Tibial artery (tissue), 4 donors: Measurements from ENCODE around the gene SCAF8.
"Not testable (repeated sequence)": the region's sequence is repeated elsewhere in the genome, so short reads cannot be mapped to it uniquely, and the experiment has no call there.

Source experiments
- DNase-seq, 2 donors: peaks; one replicate each; pipeline ENCODE4 v3.0.0-alpha.2; 2019
- H3K27ac ChIP-seq, 2 donors: fragments of 200-600 bp; sonication (generic) in 1 of 2; 1 replicate in 1 of 2; 2 replicates in 1 of 2; pipeline ENCODE4 v1.5.1; 2018 to 2019; ENCODE audit warnings: mild to moderate bottlenecking in 1 of 2
- H3K27me3 ChIP-seq, 2 donors: fragments of 200-600 bp; sonication (generic) in 1 of 2; one replicate each; pipeline versions ENCODE4 v1.5.1 to v1.6.0; 2016 to 2019
- H3K36me3 ChIP-seq, 3 donors: fragments of 200-600 bp; sonication (generic) in 2 of 3; one replicate each; pipeline ENCODE4 v1.5.1; 2016 to 2019; ENCODE audit warnings: mild to moderate bottlenecking in 2 of 3
- H3K4me1 ChIP-seq, 4 donors: fragments of 200-600 bp; sonication (generic) in 2 of 4; 1 replicate in 3 of 4; 2 replicates in 1 of 4; pipeline ENCODE4 v1.5.1; 2016 to 2019
- H3K4me3 ChIP-seq, 2 donors: fragments of 200-600 bp; sonication (generic) in 1 of 2; 1 replicate in 1 of 2; 2 replicates in 1 of 2; pipeline ENCODE4 v1.5.1; 2018 to 2019; ENCODE audit warnings: mild to moderate bottlenecking in 2 of 2
- H3K9me3 ChIP-seq, 3 donors: fragments of 200-600 bp; sonication (generic) in 1 of 3; one replicate each; pipeline ENCODE4 v1.5.1; 2016 to 2019
- CTCF ChIP-seq, 2 experiments: fragments of 200-600 bp in 1 of 2; fragments of 450-650 bp in 1 of 2; IDR thresholded peaks; one replicate each; pipeline ENCODE4 v1.5.1; 2017 to 2019; ENCODE audit warnings: antibody characterized with exemption in 2 of 2, mild to moderate bottlenecking in 1 of 2, moderate library complexity in 1 of 2
- intact Hi-C: fragments of 100-400 bp; cut with DNase I; formaldehyde crosslinking; loops from one replicate; pipeline ENCODE4 v1.15.0; 2023; ENCODE audit warnings: low total_unique reads

The SCAF8 gene

GRCh38 chr6:154738551-154738961 lies 5.3 kb downstream of the SCAF8 start:
- Histone ChIP-seq H3K27me3 (no peaks in the 10 kb centered on the region), H3K36me3 (peaks cover 0 to 8% (median 8%) of the 10 kb centered on the region in 3 donors), H3K27ac (no peak overlapping the region), H3K4me1 (peaks cover 0 to 92% (median 37%) of the 10 kb centered on the region in 4 donors), H3K9me3 (no peaks in the 10 kb centered on the region), H3K4me3 (no peak overlapping the region)
- DNase-seq, result no peak
- TF ChIP-seq CTCF (IDR thresholded peaks at IDR 0.05), result no peak
- intact Hi-C loops, result no loop called here

GRCh38 chr6:154740658-154741057 lies 7.4 kb downstream of the SCAF8 start:
- DNase-seq, result no peak
- peaks cover 0 to 99% (median 30%) of the 10 kb centered on the region in 4 donors for H3K4me1 ChIP-seq
- no peak for TF ChIP-seq CTCF (IDR thresholded peaks at IDR 0.05)
- no peak overlapping the region for H3K27ac ChIP-seq
- intact Hi-C loops, result no loop called here
- H3K27me3 ChIP-seq, result no peaks in the 10 kb centered on the region
- peaks cover 0 to 8% (median 8%) of the 10 kb centered on the region in 3 donors for H3K36me3 ChIP-seq
- H3K9me3 ChIP-seq, result no peaks in the 10 kb centered on the region
- no peak overlapping the region for H3K4me3 ChIP-seq

DNA sequence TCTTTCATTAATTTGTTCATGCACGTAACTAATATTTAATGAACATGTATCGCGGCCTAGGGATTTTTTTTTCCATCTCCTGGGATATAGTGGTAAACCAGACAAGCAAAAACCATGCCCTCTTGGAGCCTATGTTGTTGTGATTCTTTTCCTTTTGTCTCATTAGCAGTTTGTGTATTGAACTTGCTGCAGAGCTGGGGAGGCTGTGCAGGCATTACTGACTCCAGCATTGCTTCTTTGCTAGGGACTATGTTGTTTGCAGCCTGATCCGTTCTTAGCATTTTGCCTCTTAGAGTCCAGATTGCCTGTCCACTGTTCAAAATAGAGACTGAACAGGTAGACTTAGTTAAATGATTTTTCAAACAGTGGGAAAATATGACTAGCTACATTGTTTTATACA lies 9.7 kb downstream of the SCAF8 start:
- Histone ChIP-seq H3K9me3 (no peaks in the 10 kb centered on the region), H3K27ac (no peak overlapping the region), H3K4me3 (no peak overlapping the region), H3K36me3 (peaks cover 0 to 8% (median 8%) of the 10 kb centered on the region in 3 donors), H3K27me3 (no peaks in the 10 kb centered on the region), H3K4me1 (peaks cover 0 to 95% (median 22%) of the 10 kb centered on the region in 4 donors)
- intact Hi-C loops, result no loop called here
- no peak for TF ChIP-seq CTCF (IDR thresholded peaks at IDR 0.05)
- DNase-seq, result no peak

DNA sequence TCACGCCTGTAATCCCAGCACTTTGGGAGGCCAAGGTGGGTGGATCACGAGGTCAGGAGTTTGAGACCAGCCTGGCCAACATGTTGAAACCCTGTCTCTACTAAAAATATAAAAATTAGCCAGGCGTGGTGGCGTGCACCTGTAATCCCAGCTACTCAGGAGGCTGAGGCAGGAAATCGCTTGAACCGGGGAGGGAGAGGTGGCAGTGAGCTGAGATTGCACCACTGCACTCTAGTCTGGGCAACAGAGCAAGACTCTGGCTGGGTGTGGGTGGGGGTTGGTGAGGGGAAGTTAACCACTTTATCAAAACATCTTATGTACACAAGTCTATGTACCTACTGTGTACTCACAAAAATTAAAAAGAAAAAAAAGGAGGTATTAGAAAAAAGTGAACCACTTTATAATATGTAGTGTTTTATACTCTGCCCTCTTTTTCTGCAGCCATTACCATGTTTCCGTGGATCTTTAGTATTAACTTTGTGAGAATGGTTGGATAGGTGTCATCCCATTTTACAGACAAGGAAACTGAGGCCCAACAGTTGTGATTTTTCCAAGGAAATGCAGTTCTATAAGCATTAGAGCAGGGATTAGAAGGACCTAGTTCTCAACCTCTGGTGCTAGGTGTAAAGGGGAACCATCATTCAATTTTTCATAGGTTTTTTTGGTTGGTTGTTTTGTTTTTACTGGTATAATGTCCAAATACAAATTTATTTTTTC lies 11.0 kb downstream of the SCAF8 start:
- H3K27me3 ChIP-seq, H3K36me3 ChIP-seq, H3K9me3 ChIP-seq, intact Hi-C loops, H3K4me3 ChIP-seq, DNase-seq, H3K27ac ChIP-seq: not testable (repeated sequence)
- peaks cover 0 to 92% (median 17%) of the 10 kb centered on the region in 4 donors for H3K4me1 ChIP-seq

GRCh38 chr6:154745243-154745642 lies 12.0 kb downstream of the SCAF8 start:
- Histone ChIP-seq H3K4me3 (no peak overlapping the region), H3K27ac (no peak overlapping the region), H3K27me3 (no peaks in the 10 kb centered on the region), H3K36me3 (peaks cover 0 to 8% (median 8%) of the 10 kb centered on the region in 3 donors), H3K9me3 (no peaks in the 10 kb centered on the region), H3K4me1 (peaks cover 0 to 88% (median 22%) of the 10 kb centered on the region in 4 donors)
- no peak for TF ChIP-seq CTCF (IDR thresholded peaks at IDR 0.05)
- no peak for DNase-seq
- intact Hi-C loops, result no loop called here

- Histone ChIP-seq H3K27me3 (no peaks in the 10 kb centered on the region), H3K9me3 (no peaks in the 10 kb centered on the region), H3K36me3 (no peaks in the 10 kb centered on the region), H3K4me1 (peaks cover 0 to 71% (median 21%) of the 10 kb centered on the region in 4 donors), H3K4me3 (no peak overlapping the region), H3K27ac (no peak overlapping the region)
- DNase-seq, result no peak
- TF ChIP-seq CTCF (IDR thresholded peaks at IDR 0.05), result no peak
- intact Hi-C loops, result no loop called here
These were observed 16.1 kb downstream of the SCAF8 start for GRCh38 chr6:154749341-154749740.
